Measurements from ENCODE around the gene INPP5D. TPM values are rescaled to one million over a fixed set of nuclear protein-coding genes. Genes with fewer than 3 reads are reported as not detected.

The INPP5D gene
- total and polyA plus RNA-seq, 3 donors from 2014 or later, result 5.7 to 12.7 (median 11.2) TPM

DNA sequence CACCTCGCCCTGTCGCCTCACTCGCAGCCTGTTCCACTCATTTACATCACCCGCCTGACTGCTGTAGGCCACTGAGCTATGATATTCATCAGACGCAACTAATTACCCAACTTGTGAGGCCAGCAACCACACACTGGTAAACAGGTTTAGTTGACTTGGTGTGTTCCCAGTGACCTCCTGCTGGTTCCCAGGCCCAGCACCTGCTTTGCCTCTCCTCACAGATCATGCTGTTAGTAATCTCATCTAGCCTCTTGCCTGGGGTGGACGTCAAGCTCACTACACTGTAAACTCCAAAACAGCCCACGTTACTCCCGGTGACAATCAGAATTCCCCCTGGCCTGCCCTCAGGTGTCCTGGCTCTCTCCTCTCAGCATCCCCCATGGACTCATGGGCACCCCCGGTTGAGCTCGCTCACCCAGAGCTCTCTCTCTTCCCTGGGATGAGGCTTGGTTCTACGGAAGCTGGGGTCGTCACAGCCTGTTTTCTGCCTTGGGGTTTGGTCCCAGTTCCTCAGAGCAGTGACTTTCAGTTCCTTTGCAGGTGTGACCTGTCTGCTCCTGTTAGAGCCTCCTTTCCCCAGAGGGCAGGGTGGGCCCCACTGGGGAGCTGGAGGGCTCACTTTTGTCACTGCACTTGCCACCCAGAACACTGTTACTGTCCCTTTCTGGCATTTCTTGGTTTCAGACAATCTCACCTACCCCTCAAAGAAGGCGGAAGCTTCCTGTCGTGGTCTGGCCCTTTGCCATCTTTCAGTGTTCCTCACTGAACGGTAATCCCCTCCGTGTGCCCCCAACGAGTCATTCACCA, 40.3 kb downstream of the INPP5D start:
- WGBS, 2 donors, result 83 to 86% methylated on average over 17 of the region's 17 CpGs
- intact Hi-C loops (cut with DNase I; ENCODE audit: low total_unique reads), result no loop called here

DNA sequence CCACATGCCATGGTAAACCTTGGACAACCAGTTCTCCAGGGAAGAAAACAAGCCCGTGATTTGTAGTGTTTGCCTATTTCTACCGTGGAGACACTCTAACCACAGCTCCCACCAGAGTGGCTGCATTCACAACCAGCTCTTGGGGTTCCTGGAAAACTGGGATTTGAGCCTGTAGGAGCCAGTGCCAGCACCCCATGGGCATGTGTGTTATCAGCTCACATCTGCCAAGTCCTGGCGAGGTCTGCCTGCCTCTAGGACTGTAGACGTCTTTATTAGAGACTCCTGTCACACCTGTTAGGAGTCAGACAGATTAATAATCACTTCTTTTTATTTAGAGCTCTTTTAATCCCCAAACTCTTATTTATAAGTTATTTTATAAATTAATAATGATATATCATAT, 41.0 kb downstream of the INPP5D start:
- no peaks in the 10 kb centered on the region for H3K4me1 ChIP-seq
- H3K27me3 ChIP-seq, result no peaks in the 10 kb centered on the region
- 60 to 83% methylated on average over 3 to 4 of the region's 4 CpGs for WGBS, 2 donors
- no peak overlapping the region for H3K4me3 ChIP-seq
- intact Hi-C loops (cut with DNase I; ENCODE audit: low total_unique reads), result no loop called here
- H3K27ac ChIP-seq, result no peak overlapping the region
- H3K9me3 ChIP-seq, result no peaks in the 10 kb centered on the region
- no peak for DNase-seq
- no peaks in the 10 kb centered on the region for H3K36me3 ChIP-seq (ENCODE audit: low read depth, missing control alignments)
- TF ChIP-seq, protein P1, sequence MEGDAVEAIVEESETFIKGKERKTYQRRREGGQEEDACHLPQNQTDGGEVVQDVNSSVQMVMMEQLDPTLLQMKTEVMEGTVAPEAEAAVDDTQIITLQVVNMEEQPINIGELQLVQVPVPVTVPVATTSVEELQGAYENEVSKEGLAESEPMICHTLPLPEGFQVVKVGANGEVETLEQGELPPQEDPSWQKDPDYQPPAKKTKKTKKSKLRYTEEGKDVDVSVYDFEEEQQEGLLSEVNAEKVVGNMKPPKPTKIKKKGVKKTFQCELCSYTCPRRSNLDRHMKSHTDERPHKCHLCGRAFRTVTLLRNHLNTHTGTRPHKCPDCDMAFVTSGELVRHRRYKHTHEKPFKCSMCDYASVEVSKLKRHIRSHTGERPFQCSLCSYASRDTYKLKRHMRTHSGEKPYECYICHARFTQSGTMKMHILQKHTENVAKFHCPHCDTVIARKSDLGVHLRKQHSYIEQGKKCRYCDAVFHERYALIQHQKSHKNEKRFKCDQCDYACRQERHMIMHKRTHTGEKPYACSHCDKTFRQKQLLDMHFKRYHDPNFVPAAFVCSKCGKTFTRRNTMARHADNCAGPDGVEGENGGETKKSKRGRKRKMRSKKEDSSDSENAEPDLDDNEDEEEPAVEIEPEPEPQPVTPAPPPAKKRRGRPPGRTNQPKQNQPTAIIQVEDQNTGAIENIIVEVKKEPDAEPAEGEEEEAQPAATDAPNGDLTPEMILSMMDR (IDR thresholded peaks at IDR 0.05), result no peak
- TF ChIP-seq POLR2A (IDR thresholded peaks at IDR 0.05), result no peak

More for the DNA sequence above, 40.3 kb downstream of the INPP5D start:
- no peak overlapping the region for H3K4me3 ChIP-seq
- TF ChIP-seq POLR2A (IDR thresholded peaks at IDR 0.05), result no peak
- H3K27ac ChIP-seq, result no peak overlapping the region
- H3K4me1 ChIP-seq, result no peaks in the 10 kb centered on the region
- no peaks in the 10 kb centered on the region for H3K27me3 ChIP-seq
- DNase-seq, result no peak
- H3K9me3 ChIP-seq, result no peaks in the 10 kb centered on the region
- no peaks in the 10 kb centered on the region for H3K36me3 ChIP-seq (ENCODE audit: low read depth, missing control alignments)

DNA sequence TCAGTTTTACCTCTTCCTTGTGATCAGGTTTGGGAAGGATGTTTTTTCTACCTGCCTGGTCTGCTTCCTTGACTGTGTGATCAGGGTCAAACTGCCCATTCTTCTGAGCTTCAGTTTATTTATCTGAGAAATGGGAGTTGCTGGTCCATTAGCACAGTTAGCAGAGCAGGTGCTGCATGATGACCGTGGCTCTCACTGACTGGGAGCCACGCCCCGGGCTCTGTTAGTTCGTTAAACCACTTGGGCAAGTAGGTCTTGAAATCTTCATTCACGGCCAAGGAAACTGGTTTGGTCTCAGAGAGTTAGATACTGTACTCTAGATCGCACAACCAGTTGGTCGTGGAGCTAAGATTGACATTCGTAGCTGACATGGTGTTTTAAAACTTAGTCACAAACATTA, 41.7 kb downstream of the INPP5D start:
- no peak for DNase-seq
- Histone ChIP-seq H3K27me3 (no peaks in the 10 kb centered on the region), H3K4me3 (no peak overlapping the region), H3K4me1 (no peaks in the 10 kb centered on the region), H3K27ac (no peak overlapping the region), H3K9me3 (no peaks in the 10 kb centered on the region), H3K36me3 (ENCODE audit: low read depth, missing control alignments) (no peaks in the 10 kb centered on the region)
- TF ChIP-seq POLR2A (IDR thresholded peaks at IDR 0.05), result no peak
- TF ChIP-seq, protein P1 (IDR thresholded peaks at IDR 0.05), result no peak
- 91 to 93% methylated on average over 8 of the region's 8 CpGs for WGBS, 2 donors
- intact Hi-C loops (cut with DNase I; ENCODE audit: low total_unique reads), result no loop called here

DNA sequence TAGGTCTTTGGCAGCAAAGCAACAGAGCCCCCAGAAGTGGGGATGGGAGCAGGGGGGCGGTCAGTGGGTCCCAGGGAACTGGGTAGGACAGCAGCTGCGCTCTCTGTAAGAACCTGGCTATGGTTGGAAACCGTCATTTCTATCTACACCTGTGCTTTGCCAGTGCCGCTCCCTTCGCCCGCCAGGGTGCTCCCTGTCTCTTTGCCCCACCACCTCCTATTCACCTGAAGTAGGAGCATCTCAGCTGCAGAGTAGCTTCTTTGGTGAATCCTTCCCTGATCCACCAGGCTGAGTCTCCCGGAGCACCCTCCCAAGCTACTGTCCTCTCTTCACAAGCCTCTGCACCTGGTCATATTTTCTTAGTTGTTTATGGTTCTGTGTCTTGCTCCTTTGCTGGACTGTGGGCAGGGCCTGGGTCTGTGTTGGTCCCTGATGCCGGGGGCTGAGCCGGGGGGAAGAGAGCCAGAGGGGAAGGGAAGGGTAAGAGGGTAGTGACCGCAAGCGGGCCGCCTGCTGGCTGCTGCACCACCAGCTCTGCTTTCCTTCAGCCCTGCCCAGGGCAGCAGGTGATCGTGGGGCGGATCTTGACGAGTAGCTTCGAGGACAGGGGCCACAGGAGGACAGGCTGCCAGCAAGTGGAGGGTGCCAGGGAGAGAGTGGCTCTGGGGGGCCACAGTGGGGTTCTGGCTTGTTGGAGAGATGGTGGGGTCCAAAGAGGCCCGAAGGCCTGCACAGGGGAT, 45.2 kb downstream of the INPP5D start:
- Histone ChIP-seq H3K36me3 (ENCODE audit: low read depth, missing control alignments) (no peaks in the 10 kb centered on the region), H3K27me3 (no peaks in the 10 kb centered on the region), H3K4me1 (no peaks in the 10 kb centered on the region), H3K27ac (no peak overlapping the region), H3K9me3 (no peaks in the 10 kb centered on the region), H3K4me3 (no peak overlapping the region)
- WGBS, 2 donors, result 89 to 90% methylated on average over 17 of the region's 17 CpGs
- intact Hi-C loops (cut with DNase I; ENCODE audit: low total_unique reads), result no loop called here
- no peak for DNase-seq
- TF ChIP-seq, protein P1 (IDR thresholded peaks at IDR 0.05), result no peak
- TF ChIP-seq POLR2A (IDR thresholded peaks at IDR 0.05), result no peak

DNA sequence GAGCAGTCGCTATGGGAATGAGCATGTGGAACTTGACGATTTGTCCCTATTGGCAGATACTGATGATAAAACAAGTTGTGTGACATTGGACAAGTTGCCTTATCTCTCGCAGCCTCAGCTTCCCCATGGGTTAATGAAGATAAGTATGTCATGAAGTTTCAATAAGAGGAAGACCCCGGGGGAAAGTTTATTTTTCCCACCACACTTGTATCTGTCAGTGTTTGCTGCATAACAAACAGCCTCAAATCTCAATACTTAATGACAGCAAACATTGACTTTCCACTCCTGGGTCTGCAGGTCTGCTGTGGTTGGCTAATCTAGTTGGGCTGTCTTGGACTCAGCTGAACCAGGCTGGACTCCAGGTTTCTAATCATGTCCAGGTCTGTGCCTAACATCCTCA, 45.8 kb downstream of the INPP5D start:
- Histone ChIP-seq H3K9me3 (no peaks in the 10 kb centered on the region), H3K4me1 (no peaks in the 10 kb centered on the region), H3K27me3 (no peaks in the 10 kb centered on the region), H3K36me3 (ENCODE audit: low read depth, missing control alignments) (no peaks in the 10 kb centered on the region), H3K4me3 (no peak overlapping the region), H3K27ac (no peak overlapping the region)
- WGBS, 2 donors, result 91 to 92% methylated on average over 4 of the region's 4 CpGs
- DNase-seq, result no peak
- intact Hi-C loops (cut with DNase I; ENCODE audit: low total_unique reads), result no loop called here
- no peak for TF ChIP-seq POLR2A (IDR thresholded peaks at IDR 0.05)

All from testis (tissue), 3 donors.